ENCODE results near the gene FSHR. TPM values are rescaled to one million over a fixed set of nuclear protein-coding genes. Genes with fewer than 3 reads are reported as not detected.

The FSHR gene
- total RNA-seq, 4 donors from 2014 or later = not detected

DNA sequence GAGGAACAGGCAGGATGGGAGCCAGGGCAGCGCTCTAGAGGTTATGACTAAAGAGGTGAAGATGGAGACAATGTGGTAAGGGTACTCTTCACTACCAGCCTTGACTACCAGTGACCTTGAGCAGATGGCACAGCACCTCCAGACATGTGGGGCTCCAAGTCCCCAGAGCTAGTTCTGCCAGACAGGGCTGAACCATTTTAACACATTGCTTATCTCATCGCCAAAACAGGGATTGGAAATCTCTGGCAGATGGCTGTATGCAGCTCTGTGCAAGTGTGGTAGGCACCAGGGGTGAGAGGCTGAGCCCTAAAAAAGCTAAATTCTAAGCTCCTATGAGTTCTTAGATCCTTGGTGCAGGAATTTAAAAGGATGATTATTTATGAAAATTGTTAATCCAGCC is 41.3 kb downstream of the FSHR start:
- no peak for DNase-seq (ENCODE audit: low spot score in 2 of 2)
- no peaks in the 10 kb centered on the region for H3K9me3 ChIP-seq
- H3K27ac ChIP-seq = no peak overlapping the region
- 80% methylated on average over 2 of the region's 2 CpGs for WGBS
- no peaks in the 10 kb centered on the region for H3K36me3 ChIP-seq
- no peak overlapping the region for H3K4me3 ChIP-seq
- no peaks in the 10 kb centered on the region for H3K4me1 ChIP-seq
- TF ChIP-seq POLR2AphosphoS5 (IDR thresholded peaks at IDR 0.05) = no peak
- TF ChIP-seq POLR2A (IDR thresholded peaks at IDR 0.05) = no peak
- no peak for TF ChIP-seq EP300 (IDR thresholded peaks at IDR 0.05)
- TF ChIP-seq, protein P1, sequence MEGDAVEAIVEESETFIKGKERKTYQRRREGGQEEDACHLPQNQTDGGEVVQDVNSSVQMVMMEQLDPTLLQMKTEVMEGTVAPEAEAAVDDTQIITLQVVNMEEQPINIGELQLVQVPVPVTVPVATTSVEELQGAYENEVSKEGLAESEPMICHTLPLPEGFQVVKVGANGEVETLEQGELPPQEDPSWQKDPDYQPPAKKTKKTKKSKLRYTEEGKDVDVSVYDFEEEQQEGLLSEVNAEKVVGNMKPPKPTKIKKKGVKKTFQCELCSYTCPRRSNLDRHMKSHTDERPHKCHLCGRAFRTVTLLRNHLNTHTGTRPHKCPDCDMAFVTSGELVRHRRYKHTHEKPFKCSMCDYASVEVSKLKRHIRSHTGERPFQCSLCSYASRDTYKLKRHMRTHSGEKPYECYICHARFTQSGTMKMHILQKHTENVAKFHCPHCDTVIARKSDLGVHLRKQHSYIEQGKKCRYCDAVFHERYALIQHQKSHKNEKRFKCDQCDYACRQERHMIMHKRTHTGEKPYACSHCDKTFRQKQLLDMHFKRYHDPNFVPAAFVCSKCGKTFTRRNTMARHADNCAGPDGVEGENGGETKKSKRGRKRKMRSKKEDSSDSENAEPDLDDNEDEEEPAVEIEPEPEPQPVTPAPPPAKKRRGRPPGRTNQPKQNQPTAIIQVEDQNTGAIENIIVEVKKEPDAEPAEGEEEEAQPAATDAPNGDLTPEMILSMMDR (IDR thresholded peaks at IDR 0.05) = no peak
- no peaks in the 10 kb centered on the region for H3K27me3 ChIP-seq

- H3K36me3 ChIP-seq = no peaks in the 10 kb centered on the region
- H3K27ac ChIP-seq = no peak overlapping the region
- no peaks in the 10 kb centered on the region for H3K4me1 ChIP-seq
- H3K4me3 ChIP-seq = no peak overlapping the region
- H3K27me3 ChIP-seq = no peaks in the 10 kb centered on the region
- no peak for TF ChIP-seq POLR2A (IDR thresholded peaks at IDR 0.05)
- no peak for TF ChIP-seq EP300 (IDR thresholded peaks at IDR 0.05)
- TF ChIP-seq, protein P1 (IDR thresholded peaks at IDR 0.05) = no peak
- no peak for TF ChIP-seq POLR2AphosphoS5 (IDR thresholded peaks at IDR 0.05)
- H3K9me3 ChIP-seq = no peaks in the 10 kb centered on the region
- 86% methylated on average over 7 of the region's 7 CpGs for WGBS
- DNase-seq (ENCODE audit: low spot score in 2 of 2) = no peak
These were observed 42.9 kb downstream of the FSHR start for GRCh38 chr2:49111456-49111855.

DNA sequence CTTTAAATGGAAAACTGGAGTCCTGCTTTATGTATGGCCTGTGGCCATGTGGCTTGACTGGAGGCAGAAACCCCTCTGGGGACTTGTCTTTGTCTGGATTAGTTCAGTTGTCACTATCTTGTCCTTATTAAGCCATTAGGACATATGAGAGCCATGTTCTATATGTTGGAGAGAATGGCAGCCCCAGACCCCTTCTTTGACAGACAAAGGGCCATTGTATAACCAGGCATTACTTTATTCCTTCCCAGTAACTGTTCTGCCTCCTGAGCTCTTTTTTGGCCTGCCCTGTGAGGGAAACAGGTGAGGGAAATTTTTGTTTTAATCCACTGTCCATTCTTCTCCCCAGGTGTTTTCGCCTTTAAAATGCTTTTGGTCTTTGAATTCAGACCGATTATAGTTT is 43.3 kb downstream of the FSHR start:
- Histone ChIP-seq H3K27me3 (no peaks in the 10 kb centered on the region), H3K27ac (no peak overlapping the region), H3K9me3 (no peaks in the 10 kb centered on the region), H3K4me3 (no peak overlapping the region), H3K4me1 (no peaks in the 10 kb centered on the region), H3K36me3 (no peaks in the 10 kb centered on the region)
- no peak for DNase-seq (ENCODE audit: low spot score in 2 of 2)
- 97% methylated on average over 2 of the region's 2 CpGs for WGBS
- no peak for TF ChIP-seq POLR2A (IDR thresholded peaks at IDR 0.05)
- TF ChIP-seq EP300 (IDR thresholded peaks at IDR 0.05) = no peak
- no peak for TF ChIP-seq POLR2AphosphoS5 (IDR thresholded peaks at IDR 0.05)
- TF ChIP-seq, protein P1 (IDR thresholded peaks at IDR 0.05) = no peak

DNA sequence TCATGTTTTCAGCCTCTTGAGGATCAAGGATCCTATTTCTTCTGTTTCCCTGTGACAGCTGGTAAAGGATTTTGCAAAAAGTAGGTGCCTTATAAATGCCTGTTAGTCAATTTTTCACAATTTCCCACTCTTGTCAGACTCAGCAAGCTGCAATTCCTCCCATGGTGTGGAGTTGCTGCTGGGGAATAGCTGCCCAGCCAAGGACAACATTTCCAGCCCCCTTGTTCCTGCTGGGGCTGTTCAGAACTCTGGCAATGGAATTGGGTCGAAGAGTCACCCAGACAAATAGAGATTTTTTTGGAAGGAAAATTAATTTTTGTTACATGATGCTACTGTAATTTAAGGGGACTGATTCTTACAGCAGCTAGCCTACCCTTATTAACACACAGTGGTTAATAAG is 43.7 kb downstream of the FSHR start:
- no peaks in the 10 kb centered on the region for H3K27me3 ChIP-seq
- no peaks in the 10 kb centered on the region for H3K36me3 ChIP-seq
- 67% methylated on average over 1 of the region's 1 CpG for WGBS
- no peak overlapping the region for H3K4me3 ChIP-seq
- DNase-seq (ENCODE audit: low spot score in 2 of 2) = no peak
- H3K27ac ChIP-seq = no peak overlapping the region
- H3K4me1 ChIP-seq = no peaks in the 10 kb centered on the region
- TF ChIP-seq POLR2AphosphoS5 (IDR thresholded peaks at IDR 0.05) (no peak), EP300 (IDR thresholded peaks at IDR 0.05) (no peak), POLR2A (IDR thresholded peaks at IDR 0.05) (no peak)
- TF ChIP-seq, protein P1 (IDR thresholded peaks at IDR 0.05) = no peak
- no peaks in the 10 kb centered on the region for H3K9me3 ChIP-seq

GRCh38 chr2:49108851-49109250 is 45.5 kb downstream of the FSHR start:
- no peak overlapping the region for H3K4me3 ChIP-seq
- TF ChIP-seq, protein P1 (IDR thresholded peaks at IDR 0.05) = no peak
- TF ChIP-seq POLR2AphosphoS5 (IDR thresholded peaks at IDR 0.05) (no peak), EP300 (IDR thresholded peaks at IDR 0.05) (no peak), POLR2A (IDR thresholded peaks at IDR 0.05) (no peak)

More at GRCh38 chr2:49108851-49109250, 45.5 kb downstream of the FSHR start:
- Histone ChIP-seq H3K4me1 (no peaks in the 10 kb centered on the region), H3K9me3 (no peaks in the 10 kb centered on the region), H3K27me3 (no peaks in the 10 kb centered on the region), H3K27ac (no peak overlapping the region), H3K36me3 (no peaks in the 10 kb centered on the region)
- no peak for DNase-seq (ENCODE audit: low spot score in 2 of 2)
- 75% methylated on average over 3 of the region's 3 CpGs for whole genome bisulfite sequencing
